Activated CD8-positive, alpha-beta memory T cell treated with anti-CD3 and anti-CD28 coated beads, Interleukin-2, amount 50 U/mL, for 1 hour (primary cell): ENCODE measurements around the gene ATG7.
"Not testable (repeated sequence)": the region's sequence is repeated elsewhere in the genome, so short reads cannot be mapped to it uniquely, and the experiment has no call there.

Source experiments
- DNase-seq: peaks from one replicate; pipeline ENCODE4 v3.0.0-alpha.2; 2020; ENCODE audit errors: extremely low read depth

The ATG7 gene

DNA sequence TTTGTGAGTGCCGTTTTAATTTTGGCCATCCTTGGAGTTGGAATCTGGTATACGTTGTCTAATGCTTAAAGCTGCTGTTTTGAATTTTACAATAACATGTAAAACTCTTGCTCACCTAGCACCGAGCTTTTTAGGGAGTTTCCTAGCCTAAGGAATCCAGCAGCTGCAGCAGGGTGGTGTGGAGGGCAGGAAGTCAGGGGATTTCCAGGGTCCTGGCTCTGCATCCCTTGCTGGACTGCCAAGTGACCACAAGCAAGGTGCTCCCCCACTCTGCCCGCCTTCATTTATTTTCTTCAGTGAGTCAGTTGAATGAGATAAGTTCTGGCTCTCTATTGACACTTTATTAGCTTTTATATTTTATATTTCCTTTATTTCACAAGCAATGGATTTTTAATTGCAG is 113.7 kb downstream of the ATG7 start:
- no peak for DNase-seq

DNA sequence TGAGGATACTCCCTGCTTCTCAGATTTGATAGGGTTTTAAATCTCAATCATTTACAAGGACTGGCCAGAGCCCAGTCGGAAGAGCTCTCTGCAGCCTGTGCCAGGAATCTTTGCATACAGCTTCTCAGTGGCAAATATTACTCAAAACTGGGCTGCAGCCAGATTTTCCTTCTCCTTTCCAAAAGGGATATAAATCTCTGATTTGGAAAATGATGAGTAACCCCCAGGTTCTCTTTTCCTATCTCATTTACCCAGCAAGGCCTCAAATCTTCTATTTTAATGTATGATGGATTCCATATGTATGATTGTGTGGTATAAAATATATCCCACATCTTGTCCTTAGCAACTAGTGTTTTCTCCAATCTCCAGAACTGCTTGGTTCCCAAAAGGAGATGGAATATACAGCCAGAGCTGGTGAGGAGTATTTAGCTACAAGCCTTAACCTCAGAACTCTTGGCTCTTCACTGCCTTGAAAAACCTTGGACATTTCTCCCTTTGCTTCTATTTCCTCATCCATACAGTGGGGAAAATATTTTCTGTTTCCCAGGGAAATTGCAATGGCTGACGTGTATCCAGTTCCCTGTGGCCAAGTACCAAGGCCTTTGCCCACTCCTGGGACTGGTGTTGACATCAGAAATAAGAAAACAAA is 114.4 kb downstream of the ATG7 start:
- DNase-seq, result no peak

DNA sequence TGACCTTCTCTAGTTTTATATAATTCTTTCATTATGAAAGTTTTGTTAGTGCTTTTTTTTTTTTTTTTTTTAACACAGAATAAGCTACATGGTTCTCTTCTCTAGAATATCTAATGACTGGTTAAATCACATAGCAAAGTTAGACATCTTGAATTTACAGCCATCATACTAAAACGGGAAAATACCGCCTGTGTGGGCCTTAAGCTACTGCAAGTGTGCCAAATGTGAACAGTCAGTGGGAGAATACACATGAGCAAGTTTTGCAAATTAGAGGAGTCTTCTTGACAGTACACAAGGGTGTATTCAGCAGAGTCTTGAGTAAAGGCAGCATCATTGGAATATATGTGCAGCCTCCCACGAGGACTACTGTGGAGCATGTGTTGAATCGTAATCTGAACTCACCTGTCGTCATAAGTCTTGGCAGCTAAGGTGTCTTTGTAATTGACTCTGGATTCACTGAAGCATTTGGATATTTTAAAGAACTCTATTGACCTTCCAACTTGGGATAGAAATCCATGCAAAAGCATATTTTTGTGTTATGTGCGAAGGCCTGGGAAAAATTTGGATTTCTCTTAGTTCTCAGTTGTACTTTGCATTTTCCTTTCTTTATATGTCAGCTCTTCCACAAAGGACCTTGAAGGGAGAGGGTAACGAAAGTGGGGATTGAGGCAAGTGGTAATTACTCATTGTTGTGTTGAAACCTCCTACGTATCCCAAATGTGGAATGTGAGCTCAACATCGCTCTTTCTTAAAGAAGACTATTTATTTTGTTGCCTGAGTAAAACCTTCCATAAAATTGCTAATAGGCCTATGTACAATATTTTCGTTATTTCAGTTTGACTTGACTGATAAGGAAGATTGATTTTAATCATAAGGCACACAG is 117.4 kb downstream of the ATG7 start:
- no peak for DNase-seq

DNA sequence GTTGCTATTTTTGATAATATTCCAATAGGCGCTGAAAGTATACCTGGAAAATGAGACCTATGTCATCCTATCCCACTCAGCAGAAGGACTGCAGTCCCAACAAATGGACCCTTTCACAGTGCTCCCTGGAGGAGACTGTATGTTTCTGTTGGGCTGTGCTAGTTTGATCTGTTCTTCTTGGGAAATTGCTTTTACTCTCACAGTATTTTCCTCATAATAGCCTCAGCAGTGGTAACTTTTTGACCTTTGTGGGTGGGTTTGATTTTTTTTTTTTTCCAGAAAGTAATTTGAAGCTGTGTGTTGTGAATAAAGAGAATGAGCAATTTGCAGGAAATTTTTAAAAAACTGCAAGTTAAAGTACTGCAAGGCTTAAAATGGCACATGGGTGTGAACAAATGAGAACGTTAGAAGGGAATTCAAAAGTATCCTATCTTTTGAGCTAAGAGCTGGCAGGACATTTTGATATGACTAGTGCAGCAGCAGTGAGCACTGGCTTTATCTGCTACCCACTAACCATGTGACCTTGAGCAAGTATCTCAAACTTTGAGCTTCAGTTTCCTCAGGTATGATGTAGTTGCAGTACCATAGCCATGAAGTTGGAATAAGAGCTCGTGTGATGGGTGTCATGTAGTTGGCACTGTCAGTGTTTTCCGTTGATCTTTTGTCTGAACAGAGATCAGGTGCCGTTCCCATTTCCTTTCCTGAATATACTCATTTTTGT is 118.4 kb downstream of the ATG7 start:
- no peak for DNase-seq

DNA sequence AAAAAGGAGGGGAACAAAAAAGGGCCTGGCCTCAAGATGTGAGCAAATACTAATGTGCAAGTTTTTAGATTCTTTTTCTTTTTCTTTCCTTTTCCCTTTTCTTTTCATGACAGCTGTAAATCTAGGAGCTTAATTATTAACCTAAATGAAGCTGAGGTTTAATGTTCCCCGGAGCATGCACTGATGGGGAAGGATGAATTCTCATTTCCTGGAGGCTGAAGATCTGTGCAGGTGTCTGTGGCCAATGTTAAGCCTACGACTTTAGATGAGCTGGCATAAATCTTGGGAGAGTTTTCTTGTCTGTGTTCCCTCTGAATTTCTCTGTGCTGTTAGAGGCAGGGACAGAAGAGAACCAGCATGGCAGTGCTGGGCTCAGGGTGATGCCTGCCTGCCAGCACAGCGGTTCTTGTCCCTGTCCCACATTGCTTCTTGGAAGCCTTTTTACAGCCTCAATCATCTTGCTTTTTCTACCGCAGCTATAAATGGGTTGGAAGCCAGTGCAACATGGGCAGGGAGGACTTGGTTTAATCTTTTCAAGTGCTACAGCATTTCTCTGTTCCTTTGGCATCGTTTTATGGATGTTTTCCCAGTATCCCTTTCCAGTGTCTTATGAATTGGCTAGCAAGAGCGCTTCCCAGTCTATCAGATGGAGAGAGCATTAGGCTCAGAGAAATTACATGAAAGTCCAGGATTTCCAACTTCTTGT is 119.1 kb downstream of the ATG7 start:
- DNase-seq, result no peak

DNA sequence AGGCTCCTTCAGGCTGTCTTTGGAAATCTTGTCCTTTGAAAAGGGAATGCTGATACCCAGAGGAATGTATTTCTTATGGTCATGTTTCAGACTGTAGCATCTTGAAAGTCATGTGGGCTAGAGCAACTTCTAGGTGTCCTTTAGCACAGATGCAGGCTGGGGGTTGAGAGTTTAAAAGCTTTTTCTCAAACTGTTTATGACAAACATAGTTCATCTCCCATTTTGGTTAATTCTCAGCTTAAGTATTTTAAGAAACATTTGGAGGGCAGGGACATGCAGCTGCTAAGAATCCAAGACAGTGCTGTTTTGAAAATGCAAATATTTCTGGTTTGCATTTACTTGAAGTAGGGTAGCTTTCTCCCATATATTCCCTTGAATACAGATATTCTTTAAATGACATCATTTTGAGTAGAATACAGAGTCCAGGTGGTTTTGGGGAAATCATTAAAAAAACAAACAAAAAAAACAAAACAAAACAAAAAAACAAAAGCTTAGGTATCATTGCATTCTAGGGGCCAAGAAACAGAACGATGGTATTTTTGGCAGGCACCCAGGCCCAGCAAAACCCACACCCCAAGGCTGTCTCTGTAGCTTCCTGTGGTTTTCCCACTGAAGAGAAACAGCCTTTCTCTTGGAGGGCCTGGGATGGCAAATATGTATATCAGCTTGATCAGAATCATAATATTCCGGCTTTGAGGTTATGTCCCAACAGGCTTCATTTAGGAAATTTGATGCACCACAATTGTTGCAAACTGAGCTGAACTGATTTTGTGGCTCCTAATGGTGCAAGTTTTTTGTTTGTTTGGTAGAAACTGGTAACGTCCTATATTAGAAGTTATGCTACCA is 120.0 kb downstream of the ATG7 start:
- DNase-seq, result no peak

DNA sequence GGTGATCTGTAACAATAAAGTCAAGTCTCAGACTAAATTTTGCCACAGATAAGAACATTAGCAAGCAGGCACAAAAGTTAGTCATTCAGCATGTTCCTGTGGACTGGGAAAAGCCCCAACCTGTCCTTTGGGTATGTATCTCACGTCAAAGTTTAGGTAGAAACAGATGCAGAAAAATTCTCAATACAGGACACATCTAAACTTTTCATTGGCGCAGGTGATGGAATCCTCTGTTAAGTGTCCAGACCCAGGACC is 120.6 kb downstream of the ATG7 start:
- no peak for DNase-seq

DNA sequence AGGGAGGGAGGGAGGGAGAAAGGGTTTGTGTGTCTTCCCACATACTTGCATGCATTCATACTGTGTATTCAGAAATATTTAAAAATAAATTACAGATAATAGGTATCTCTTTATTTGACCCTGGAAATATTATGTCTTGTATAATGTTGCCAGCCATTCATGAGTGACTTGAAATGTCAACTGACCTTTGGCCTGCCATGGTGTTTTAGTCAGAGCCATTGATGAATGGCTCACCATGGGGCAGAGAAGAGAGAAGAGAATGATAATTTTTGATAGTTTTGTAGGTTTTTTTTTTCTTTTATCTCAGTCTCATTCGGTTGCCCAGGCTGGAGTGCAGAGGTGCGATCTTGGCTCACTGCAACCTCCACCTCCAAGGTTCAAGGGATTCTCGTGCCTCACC is 121.2 kb downstream of the ATG7 start:
- DNase-seq, result no peak

DNA sequence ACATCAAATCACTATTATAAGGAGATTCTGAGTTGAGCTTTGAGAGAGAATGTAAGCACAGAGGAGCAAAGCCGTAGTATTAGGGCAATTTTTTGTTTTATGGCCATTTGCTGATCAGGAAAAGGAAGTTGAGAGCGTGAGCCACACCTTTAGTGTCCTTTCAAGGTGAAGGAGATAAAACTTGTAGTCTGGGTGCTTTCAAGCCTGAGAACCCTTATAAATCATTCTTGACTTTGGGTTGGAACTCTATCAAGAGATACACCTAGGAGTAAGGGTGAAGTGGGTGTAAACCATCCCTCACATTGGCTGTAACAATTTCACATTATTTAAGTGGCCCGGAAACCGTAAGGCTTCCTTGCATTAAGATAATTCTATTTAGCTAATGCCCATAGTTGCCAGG is 122.2 kb downstream of the ATG7 start:
- DNase-seq, result no peak

DNA sequence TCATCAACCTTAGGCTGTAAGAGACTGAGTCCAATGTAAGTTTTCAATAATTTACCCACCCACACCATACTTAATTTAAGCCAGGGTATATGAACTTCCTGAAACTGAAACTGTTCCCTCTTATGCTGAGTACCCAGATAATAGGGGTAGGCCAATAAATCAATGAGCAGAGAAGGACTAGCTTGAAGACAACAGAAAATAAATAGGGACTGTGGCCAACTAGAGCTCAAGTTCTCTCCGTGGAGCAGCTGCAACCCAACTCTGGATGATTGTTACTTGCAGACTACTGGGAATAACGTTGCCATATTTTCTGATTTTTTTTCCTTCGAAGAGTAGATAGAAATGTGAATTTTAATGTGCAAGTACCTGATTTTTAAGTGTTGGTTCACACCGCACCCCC is 128.0 kb downstream of the ATG7 start:
- no peak for DNase-seq

DNA sequence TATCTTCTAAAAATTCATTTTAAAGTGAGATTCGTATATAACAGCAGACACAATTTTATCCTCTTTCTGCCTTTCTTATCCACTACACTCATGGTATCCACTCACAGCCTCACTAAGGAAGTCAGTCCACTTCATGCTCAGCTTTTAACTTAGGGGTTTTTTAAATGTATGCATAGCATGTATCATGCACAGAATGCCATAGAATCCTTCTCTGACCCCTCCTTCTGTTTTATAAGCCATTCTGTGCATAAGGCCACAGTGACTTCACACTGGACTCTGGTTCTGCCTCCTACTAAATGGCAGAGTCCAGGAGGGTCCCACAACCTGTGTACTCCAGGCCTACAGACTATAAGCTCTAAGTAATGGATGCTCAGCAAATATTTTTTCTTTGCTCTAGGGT is 129.2 kb downstream of the ATG7 start:
- DNase-seq, result no peak

DNA sequence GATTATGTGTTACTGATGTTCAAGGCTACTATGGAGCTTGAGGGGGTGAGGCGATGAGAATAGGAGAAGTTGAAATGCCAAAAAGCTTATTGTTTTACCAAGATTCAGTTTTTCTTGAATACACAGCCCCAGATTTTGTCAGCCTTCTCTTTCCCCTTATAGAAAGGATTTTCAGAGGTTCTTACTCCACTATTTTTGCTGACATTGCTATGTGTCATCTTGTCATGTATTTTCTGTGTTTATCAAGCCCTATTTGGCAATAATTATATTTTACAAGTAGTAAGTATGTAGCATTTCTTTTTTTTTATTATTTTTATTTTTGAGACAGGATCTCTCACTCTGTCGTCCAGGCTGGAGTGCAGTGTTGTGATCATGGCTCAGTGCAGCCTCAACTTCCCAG is 133.1 kb downstream of the ATG7 start:
- no peak for DNase-seq

DNA sequence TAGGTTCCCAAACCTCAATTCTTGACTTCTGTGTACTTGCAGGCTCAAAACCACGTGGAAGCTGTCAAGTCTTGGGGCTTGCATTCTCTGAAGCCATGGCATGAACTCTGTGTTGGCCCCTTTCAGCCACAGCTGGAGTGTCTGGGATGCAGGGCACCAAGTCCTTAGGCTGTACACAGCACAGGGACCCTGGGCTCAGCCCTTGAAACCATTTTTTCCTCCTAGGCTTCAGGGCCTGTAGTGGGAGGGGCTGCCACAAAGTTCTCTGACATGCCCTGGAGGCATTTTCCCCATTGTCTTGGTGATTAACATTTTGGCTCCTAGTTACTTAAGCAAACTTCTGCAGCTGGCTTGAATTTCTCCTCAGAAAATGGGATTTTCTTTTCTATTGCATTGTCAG is 135.4 kb downstream of the ATG7 start:
- DNase-seq, result no peak

DNA sequence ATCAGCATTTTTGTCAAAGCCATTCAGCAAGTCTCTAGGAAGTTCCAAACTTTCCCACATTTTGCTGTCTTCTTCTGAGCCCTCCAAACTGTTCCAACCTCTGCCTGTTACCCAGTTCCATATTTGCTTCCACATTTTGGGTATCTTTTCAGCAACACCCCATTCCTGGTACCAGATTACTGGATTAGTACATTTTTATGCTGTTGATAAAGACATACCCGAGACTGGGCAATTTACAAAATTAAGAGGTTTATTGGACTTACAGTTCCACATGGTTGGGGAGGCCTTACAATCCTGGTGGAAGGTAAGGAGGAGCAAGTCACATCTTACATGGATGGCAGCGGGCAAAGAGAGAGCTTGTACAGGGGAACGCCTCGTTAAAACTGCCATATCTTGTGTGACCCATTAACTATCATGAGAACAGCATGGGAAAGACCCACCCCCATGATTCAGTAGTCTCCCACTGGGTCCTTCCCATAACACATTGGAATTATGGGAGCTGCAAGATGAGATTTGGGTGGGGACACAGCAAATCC is 136.2 kb downstream of the ATG7 start:
- DNase-seq, result not testable (repeated sequence)

DNA sequence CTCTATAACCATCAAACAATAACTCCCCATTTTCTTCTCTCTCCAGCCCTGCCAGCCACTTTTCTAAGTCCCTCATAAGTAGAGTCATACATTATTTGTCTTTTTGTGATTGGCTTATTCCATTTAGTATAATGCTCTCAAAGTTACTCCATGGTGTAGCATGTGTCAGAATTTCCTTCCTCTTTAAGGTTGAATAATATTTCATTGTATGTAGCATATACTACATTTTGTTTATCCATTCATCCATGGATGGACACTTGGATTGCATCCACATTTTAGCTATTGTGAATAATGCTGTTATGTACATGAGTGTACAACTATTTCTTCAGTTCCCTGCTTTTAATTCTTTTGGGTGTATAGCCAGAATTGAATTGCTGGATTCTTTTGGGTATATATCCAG is 138.4 kb downstream of the ATG7 start:
- DNase-seq, result no peak

DNA sequence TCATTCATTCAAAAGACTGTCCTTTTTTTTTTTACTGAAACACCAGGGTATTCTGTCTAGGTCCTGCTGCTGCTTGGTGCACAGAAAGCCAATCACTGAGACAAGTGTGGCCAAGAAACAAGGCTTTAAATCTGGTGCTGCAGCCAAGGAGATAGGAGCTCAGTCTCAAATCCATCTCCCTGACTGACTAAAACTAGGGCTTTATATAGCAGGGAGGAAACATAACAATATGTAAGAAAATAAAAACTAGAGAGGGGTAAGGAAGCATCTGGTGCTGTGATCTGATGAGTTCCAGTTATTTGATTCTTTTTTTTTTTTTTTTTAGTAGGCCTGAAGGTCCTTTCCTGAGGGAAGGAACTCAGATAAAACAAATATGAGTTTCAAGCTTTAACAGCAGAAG is 139.8 kb downstream of the ATG7 start:
- DNase-seq, result no peak

DNA sequence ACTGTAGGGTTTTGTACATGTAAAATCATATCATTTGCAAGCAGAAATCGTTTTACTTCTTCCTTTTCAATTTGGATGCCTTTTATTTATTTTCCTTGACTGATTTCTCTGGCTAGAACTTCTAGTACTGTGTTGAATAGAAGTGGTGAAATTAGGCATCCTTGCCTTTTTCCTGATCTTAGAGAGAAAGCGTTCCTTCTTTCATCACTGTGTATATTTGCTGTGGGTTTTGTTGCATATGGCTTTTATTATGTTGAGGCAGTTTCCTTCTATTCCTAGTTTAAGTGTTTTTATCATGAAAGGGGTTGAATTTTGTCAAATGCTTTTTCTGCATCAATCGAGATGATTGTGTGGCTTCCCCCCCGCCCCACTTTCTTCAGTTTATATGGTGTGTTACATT is 140.9 kb downstream of the ATG7 start:
- DNase-seq, result no peak

DNA sequence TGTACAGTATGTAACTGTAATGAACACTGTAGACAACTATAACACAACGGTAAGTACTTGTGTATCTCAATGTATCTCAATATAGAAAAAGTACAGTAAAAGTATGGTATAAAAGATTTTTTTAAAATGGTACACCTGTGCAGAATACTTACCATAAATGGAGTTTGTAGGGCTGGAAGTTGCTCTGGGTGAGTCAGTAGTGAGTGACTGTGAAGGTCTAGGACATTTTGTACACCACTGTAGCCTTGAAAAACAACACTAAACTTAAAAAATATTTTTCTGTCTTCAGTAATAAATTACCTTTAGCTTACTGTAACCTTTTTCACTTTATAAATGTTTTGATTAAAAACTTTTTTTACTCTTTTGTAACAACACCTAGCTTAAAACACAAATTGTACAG is 142.9 kb downstream of the ATG7 start:
- no peak for DNase-seq

DNA sequence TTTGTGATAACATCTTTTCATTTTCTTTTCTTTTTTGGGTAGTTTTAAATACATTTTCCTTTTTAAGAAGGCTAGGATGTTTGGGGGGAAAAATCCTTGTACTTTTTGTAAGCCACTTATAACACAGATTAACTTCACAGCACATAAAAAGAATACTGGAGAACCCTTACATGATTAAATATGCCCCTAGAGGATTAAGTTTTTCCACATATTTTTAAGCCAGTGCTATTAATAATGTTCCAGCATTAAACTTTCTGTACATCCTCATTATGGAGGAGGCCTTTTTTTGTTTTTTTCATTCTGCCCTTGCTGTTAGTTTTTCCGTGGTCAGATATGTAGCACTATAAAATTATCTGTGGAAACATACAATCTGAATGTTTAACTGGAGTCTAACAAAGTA is 147.9 kb downstream of the ATG7 start:
- no peak for DNase-seq

DNA sequence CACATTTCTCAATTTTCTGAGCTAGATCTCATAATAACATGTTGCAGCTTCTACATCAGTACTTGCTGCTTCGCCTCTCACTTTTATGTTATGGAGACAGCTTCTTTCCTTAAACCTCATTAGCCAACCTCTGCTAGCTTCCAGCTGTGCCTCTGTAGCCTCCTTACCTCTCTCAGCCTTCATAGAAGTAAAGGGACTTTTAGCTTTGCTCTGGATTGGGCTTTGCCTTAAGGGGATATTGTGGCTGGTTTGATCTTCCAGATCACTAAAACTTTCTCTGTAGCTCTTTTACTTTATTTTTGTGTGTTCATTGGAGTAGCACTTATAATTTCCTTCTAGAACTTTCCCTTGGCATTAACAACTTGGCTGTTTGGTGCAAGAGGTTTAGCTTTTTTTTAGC is 150.1 kb downstream of the ATG7 start:
- no peak for DNase-seq

DNA sequence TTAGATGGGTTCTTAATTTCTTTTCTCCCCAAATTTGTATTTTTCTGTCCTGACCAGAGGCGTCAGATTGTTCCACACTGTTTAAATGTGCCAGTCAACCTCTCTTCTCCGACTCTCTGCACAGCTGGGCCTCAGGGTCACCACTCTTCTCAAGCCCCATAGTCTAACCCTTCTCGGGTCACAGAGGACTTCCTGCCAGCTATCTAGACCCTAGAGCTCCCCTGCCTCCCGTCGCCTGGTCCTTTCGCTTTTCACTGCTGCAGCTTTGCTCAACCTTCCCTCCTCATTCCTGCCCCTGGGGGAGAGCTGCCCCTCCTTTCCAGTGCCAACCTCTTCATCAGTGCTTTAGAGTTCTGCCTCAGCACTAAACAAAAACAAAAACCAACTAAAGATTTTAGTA is 151.7 kb downstream of the ATG7 start:
- DNase-seq, result no peak
